CD4-positive, alpha-beta T cell treated with Interleukin-21 for 1 hour (primary cell): Measurements from ENCODE around the gene UBAP1.
"Not testable (repeated sequence)": the region's sequence is repeated elsewhere in the genome, so short reads cannot be mapped to it uniquely, and the experiment has no call there.

Source experiments
- DNase-seq: peaks from one replicate; pipeline ENCODE4 v3.0.0-alpha.2; 2020

Gene UBAP1

GRCh38 chr9:34179213-34180136 is 632 bp downstream of the UBAP1 start:
- no peak for DNase-seq

DNA sequence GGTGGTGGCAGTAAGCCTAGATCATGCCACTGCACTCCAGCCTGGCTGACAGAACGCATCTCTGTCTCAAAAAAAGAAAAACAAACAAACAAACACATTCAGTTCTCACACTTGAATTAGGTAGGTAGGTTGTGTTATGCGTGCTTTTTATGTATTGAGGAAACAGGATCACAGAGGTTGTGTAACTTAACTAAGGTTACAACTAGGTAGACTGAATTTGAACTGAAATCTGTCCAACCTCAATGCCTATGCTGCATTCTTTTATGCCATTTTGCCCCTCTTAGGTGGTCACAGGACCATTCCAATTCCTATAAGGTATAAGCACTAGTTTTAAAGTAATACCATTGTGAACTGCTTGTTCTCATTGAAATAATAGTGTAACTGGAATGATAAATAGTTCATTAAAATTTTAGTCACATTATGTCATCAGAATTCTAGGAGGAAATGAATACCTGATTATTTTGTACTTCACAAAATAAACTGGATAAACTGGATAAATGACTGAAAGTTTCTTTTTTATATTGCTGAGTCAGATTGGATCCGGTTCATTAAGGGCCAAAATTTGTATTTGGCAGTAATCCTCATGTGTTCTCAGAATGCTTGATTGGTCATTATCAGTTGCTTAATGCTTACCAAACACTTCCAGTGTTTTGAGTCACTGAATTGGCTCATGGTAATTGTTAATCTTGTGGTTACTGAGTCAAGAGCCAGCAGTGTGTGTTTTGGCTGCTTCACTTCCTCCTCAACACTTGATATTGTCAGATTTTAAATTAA is 7.1 kb downstream of the UBAP1 start:
- peak; percentile 55 for DNase-seq

- DNase-seq = no peak
Measured at GRCh38 chr9:34187891-34188240, 9.0 kb downstream of the UBAP1 start.

- DNase-seq = no peak
Measured at GRCh38 chr9:34190996-34191892, 12.4 kb downstream of the UBAP1 start.

- no peak for DNase-seq
Measured at GRCh38 chr9:34195143-34195542, 16.3 kb downstream of the UBAP1 start.

DNA sequence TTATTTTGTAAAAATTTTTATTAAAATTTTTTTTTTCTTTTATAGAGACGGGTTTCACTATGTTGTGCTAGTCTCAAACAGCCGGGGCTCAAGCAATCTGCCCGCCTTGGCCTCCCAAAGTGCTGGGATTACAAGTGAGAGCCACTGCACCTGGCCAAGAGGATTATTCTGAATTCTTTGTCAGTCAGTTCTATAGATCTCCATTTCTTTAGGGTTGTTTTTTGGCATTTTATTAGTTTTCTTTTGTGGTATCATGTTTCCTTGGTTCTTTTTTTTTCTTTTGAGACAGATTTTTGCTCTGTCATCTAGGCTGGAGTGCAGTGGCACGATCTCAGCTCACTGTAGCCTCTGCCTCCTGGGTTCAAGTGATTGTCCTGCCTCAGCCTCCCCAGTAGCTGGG is 18.4 kb downstream of the UBAP1 start:
- DNase-seq = not testable (repeated sequence)

DNA sequence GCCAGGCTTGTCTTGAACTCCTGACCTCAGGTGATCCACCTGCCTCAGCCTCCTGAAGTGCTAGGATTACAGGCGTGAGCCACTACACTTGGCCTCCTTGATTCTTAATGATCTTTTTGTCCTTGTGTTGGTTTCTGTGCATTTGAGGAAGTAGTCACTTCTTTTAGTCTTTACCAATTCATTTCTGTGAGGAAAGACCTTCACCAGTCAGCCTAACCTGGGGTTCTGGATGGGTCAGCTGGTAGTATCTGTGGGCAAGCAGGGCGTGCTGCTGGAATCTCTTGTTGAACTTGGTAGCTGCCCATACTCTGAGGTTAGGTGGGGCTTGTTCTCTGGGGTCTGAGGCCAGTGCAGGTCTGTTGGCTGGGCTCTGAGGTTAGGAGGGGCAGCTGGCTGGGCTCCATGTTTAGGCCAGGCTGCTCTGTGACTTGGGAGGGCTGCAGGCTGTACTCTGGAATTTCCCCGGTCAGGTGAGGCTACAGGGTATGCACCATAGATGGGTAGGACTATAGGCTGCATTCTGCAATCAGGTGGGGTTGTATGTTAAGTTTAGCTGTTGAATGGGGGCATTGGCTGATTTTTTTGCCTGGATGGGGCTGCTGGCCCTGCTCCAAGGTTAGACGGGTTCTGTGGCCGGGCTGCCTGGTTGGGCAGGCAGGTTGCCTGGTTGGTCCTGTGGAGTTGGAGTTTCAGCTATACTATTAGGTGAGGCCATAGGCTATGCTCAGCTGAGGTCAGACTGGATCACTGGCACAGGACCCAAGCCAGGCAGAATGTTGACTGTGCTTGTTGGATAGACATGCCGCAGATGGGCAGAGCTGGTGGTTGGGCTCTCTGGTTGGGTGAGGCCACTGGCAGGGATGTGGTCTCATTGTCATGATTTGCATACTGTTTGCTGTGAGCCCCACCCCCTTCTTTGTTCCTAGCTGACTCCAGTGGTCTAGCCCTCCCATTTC is 19.2 kb downstream of the UBAP1 start:
- DNase-seq = no peak

DNA sequence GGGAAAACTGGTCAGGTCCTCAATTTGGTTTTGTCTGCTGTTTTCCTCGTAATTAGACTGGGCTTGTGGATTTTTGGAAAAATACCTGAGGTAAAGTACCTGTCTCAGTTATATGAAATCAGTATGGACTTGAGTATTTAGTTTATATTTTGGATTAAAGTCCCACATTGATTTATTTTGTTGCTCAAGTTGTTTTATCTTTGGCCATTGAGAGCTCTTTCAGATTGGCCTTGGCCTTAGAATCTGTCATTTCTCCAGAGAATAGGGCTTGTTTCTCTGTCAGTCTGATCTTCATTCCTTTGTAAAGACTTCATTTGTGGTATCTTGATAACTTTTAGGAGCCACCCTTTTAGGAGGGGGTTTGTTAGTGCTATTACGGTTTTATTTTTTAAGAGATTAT is 21.2 kb downstream of the UBAP1 start:
- DNase-seq = no peak

- no peak for DNase-seq
Measured at GRCh38 chr9:34203275-34203991, 24.6 kb downstream of the UBAP1 start.

DNA sequence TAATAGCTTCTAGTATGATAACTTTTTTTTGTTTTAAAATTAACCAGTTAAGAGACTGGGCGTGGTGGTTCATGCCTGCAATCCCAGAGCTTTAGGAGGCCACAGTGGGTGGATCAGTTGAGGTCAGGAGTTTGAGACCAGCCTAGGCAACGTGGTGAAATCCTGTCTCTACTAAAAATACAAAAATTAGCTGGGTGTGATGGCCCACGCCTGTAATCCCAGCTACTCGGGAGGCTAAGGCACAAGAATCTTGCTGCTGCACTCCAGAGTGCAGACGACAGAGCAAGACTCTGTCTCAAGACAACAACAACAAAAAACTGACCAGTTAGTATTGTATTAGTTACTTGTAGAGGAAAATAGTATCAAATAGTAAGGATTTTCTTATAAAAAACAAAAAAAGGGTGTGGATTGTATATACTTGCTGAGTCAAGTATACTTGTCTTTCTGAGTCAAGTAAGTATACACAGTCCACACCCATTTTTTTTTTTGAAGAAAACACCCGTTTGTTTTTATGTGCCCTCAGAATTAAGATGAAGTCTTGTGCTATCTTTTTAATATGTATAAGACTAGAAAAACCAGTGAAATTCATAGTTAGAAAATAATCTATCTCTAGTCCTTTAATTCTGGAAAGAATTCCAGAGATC is 25.3 kb downstream of the UBAP1 start:
- no peak for DNase-seq

DNA sequence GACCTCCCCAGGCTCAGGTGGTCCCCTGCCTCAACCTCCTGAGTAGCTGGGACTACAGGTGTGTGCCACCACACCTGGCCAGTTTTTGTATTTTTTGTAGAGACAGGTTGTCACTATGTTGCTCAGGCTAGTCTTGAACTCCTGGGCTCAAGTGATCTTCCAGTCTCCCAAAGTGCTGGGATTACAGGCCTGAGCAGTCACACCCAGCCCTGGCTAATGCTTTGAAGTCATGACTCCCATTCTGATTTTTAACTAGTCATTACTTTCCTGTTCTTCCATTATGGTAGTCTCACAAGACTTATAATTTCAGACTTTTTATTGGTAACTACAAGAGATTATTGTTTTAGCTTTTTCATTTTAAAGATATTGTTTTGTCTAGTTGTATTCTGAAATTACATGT is 26.3 kb downstream of the UBAP1 start:
- no peak for DNase-seq

DNA sequence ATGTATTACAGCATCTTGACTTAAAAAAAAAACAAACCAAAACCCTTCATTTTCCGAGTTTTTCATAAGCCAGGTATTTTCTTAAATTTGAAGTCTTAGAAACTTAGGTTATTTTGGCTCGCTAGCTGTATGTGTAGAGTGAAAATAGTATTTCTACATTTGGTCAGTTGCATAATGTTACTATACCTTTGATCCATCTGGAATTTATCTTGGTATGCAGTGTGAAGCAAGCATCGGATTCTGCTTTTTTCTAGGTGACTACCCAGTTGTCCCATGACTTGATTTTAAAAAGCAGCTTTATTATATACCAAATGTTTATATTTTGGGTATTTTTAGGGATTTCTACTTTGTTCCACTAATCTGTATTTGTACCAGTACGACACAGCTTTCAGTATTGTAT is 27.7 kb downstream of the UBAP1 start:
- DNase-seq = no peak

DNA sequence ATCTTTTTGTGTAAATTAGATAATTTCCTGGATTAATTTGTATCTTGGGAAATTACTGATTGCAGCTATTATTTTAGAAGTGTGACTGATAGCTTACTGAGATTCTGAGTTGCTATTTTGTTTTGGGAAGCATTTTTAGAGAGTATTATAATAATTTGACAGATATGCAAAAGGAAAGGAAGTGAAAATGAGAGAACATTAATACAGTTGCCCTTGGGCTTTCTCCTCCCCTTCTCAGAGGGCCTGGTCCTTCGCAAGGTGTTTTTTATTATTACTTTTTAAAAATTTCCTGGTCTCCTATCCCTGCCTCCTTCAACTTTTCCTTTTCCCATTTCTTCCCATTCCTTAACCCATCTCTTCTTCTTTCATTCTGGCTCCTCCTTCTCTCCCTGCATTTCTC is 32.6 kb downstream of the UBAP1 start:
- DNase-seq = no peak

GRCh38 chr9:34214354-34215000 is 35.6 kb downstream of the UBAP1 start:
- not testable (repeated sequence) for DNase-seq

GRCh38 chr9:34216325-34216724 is 37.5 kb downstream of the UBAP1 start:
- DNase-seq = no peak

GRCh38 chr9:34217015-34217414 is 38.2 kb downstream of the UBAP1 start:
- not testable (repeated sequence) for DNase-seq

DNA sequence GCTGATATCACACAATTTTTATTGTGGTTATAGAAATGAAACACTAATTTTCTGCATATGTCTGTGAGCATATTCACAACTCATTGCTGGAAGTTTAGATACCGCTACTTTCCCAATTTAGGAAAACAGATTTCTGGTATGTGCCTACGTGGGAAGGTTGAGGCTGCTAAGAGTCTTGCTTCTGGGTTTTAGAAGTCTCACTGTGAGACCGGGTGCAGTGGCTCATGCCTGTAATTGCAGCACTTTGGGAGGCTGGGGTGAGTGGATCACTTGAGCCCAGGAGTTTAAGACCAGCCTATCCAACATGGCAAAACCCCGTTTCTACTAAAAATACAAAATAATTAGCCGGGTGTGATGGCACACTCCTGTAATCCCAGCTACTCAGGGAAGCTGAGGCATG is 39.6 kb downstream of the UBAP1 start:
- DNase-seq = no peak

DNA sequence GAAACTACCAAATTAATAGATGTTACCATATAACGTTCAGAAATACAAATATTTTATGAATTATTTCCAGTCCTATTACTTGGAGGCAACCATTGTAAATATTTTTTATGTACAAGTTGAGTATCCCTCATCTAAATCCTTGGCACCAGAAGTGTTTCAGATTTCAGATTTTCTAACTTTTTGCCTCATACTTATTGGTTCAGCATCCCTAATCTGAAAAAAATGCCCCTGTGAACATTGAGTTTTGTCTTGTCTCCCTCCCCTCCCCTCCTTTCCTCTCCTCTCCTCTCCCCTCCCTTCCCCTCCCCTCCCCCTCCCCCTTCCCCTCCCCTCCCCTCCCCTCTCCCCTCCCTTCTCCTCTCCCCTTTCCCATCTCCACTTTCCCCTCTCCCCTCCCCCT is 40.6 kb downstream of the UBAP1 start:
- no peak for DNase-seq

- DNase-seq = no peak
Measured at GRCh38 chr9:34220218-34220617, 41.4 kb downstream of the UBAP1 start.

GRCh38 chr9:34224349-34224748 is 45.5 kb downstream of the UBAP1 start:
- no peak for DNase-seq
